Measurements from ENCODE around the gene DDX11.
"Not testable (repeated sequence)": the region's sequence is repeated elsewhere in the genome, so short reads cannot be mapped to it uniquely, and the experiment has no call there.

DDX11 gene

GRCh38 chr12:31073527-31074332 lies at the start of gene DDX11:
TSS of gene DDX11 (plus strand) at chr12:31073860. CDS start at chr12:31078394, 4,534 bp downstream.
- DNase-seq = peak; percentile 92

GRCh38 chr12:31026202-31026601 lies 47.5 kb upstream of the DDX11 start:
- DNase-seq = no peak

DNA sequence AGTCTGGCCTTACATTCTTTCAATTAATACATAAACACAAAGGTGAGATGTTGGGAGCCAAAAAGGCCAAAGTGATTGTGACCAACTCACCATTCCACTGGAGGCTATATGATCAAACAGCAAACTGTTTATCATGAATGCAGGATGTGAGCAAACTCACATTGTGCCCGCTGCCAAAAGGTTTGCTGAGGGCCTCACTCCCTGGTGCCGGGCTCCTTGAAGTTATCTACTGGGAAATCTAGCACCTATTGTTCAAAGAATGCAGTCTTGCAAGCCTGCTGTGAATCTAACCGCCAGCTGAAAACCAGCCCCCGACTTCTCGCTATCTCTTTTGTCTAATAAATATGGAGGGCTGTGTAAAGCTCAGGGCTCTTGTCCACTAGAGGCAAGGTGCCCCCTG lies 46.7 kb upstream of the DDX11 start:
- not testable (repeated sequence) for DNase-seq

DNA sequence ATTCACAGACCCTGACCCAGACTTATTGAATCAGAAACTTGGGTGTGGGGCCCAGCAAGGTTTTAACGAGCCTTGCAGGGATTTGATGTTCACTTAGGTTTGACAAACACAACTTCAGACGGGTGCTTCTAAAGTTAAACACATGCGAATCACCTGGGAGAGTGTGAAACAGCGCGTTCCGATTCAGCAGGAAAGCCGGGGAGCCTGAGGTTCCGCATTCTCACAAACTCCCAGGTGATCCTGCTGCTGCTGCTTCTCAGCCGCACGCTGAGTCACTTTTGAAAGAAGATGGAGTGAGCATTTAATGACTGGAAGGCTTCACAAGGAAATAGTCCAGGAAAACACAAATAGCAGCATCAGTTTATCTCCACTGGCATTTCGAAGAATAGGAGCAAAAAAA lies 44.2 kb upstream of the DDX11 start:
- DNase-seq = no peak

DNA sequence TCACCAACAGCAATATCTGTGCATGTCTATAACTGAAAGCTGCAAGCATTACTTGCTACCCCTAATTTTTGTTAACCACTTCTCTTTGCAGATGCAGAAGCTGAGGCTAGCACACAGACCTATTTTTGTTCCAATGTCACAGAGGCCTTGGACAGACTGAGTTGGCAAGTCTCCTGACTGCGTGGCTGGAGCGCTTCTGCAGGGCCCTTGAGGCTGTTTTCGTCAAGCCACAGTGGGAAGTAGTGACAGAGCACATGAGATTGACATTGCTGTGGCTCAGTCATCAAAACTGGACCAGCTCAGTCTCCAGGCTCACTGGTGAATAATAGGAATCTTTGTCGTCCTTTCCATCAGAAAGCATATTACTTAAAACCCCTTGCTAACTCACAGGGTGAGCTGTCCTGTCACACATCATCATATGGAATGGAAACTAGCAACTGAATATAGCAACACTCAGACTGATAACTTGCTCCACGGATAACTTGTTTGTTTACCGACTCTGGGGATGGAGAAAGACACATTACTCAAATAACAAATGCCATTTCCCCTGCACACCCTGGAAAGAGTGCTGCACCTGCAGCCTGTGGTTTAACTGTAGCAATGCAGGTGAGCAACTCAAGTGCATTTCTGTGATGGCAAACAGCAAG lies 43.6 kb upstream of the DDX11 start:
- no peak for DNase-seq

- DNase-seq = no peak
These were observed 41.7 kb upstream of the DDX11 start for GRCh38 chr12:31031951-31032335.

DNA sequence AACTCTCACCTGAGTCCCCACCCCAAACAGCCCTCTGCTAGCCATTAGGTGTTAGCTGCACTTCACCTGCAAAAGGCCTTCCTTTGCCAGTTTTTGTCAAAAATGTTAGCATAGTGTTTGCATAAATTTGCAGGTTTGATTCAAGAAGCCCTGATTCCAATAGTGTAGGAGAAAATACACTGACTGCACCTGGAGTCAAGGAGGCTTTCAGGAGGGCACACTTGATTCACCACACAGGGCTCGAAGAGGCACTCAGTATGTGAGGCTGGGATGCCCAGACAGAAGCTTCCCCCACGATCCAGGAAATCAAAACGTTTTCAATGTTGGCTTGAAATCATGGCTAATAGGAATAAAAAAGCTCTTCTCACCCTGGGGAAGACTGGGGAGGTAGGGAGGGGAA lies 40.5 kb upstream of the DDX11 start:
- DNase-seq = no peak

GRCh38 chr12:31033681-31034080 lies 40.0 kb upstream of the DDX11 start:
- no peak for DNase-seq

DNA sequence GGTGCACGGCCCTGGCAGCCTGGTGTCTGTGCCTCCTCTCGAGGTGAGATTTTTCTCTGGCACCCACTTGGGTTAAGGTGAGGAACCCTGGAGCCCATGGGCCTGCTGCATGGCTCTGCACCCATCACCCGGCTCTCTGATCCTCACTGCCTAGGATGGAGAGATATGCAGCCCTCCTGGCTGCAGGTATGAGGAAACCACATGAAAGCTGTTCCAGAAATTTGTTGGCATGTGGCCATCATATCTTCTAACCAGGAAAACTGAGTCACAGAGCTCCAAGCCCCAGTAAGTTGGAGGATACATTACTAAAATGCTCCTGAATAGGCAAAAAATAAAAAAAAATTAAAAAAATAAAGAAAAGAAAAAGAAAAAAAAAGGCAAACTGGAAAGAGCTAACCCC lies 39.3 kb upstream of the DDX11 start:
- DNase-seq = no peak

- DNase-seq = no peak
These were observed 38.4 kb upstream of the DDX11 start for GRCh38 chr12:31035226-31035625.

- no peak for DNase-seq
These were observed 37.5 kb upstream of the DDX11 start for GRCh38 chr12:31035967-31036665.

DNA sequence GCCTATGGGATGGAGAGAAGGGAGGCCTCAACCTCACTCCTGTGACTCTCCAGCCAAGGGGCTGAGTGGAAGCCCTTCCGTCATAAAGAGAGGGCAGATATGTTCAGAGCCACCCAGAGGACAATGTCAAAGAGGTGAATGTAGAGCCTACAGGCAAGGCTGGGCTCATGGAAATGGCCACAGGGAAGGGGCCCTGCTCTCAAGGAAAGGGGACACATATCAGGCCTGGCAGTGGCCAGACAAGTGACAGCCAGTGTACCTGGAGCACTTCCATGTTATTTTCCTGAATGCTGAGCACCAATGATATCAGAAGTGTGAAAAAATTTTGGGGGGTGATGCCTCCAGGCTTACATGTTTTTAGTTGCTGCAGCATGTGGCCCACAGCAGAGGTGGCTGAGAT lies 36.6 kb upstream of the DDX11 start:
- no peak for DNase-seq

- no peak for DNase-seq
These were observed 35.7 kb upstream of the DDX11 start for GRCh38 chr12:31037931-31038330.

DNA sequence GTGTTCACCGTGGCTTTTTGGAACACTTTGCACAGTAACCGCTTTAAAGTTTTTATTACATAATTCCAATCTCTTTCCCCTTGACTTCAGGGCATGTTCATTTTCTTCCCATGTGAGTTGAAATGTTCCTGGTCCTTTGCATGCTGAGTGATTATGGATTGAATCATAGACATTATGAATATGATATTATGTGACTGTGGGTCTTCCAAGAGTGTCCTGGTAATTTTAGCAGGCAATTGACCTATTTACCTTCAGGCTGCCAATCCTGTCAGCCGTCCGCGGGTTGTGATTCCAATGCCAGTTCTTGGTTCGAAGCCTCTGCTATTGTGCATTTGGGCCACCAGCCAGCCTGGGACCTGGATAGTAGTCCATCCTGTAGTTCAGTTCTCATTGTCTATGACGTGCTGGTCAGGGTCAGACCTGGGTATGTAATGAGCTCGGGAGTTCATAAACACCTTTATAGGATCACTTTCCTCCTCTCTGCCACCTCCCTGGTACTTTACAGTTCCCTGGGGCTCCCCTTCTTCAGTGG lies 32.6 kb upstream of the DDX11 start:
- no peak for DNase-seq

- not testable (repeated sequence) for DNase-seq
These were observed 23.5 kb upstream of the DDX11 start for GRCh38 chr12:31050143-31050542.

GRCh38 chr12:31050548-31050947 lies 23.1 kb upstream of the DDX11 start:
- not testable (repeated sequence) for DNase-seq

DNA sequence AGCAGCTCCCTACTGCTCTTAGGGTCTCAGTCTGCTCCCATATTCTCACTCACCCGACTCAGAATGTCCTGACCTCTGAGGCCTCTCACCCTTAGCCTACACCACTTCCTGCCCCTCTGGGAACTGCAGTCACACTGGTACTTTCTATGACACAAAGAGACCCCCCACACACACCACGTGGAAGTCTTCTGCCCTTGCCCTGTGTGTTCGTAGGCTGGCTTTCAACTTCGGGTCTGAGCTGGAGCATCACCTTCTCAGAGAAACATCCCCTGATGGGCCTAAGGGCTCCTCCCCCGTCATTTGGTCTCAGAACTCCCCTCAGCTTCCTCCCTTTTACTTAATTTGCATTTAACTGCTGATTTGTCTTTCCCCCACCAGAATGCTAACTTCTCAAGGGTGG lies 22.0 kb upstream of the DDX11 start:
- not testable (repeated sequence) for DNase-seq

- not testable (repeated sequence) for DNase-seq
These were observed 21.5 kb upstream of the DDX11 start for GRCh38 chr12:31052121-31052520.

DNA sequence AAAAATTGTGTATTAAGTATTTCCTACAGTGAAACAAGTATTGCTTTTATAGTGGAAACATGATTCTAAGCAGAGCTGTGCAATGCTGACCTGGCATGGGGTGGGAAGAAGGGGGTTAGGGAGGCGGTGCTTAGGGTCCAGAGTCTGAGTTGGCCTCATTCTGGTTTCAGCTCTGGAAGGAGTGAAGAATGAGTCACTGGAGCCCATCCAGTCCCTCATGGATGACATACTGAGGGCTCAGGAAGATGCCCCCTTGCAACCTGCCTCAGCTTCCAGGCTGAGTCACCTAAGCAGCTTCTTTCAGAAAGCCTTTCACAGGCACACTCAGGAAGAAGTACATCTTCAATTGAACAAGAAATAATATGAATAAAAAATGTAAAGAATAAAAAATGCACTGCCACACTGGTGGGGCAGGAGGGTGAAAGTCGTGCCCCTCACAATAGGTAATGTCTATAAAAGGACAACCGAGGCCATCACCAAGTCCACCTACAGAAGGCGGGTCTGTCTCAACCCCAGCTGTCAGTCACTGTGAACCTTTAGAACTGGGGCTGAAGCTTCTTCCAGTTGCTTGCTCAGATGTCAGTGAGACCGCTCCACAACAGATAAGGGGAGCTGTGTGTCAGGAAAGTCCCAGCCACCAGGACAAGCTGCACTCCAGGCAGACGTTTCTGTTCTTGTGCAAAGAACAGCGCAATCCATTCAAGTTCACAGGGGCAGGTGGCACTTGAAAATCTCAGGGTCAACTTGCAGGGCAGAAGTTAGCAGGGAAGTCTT lies 20.8 kb upstream of the DDX11 start:
- not testable (repeated sequence) for DNase-seq

- DNase-seq = not testable (repeated sequence)
These were observed 19.7 kb upstream of the DDX11 start for GRCh38 chr12:31053944-31054343.

GRCh38 chr12:31057671-31058070 lies 16.0 kb upstream of the DDX11 start:
- no peak for DNase-seq

GRCh38 chr12:31066196-31066595 lies 7.5 kb upstream of the DDX11 start:
- not testable (repeated sequence) for DNase-seq

DNA sequence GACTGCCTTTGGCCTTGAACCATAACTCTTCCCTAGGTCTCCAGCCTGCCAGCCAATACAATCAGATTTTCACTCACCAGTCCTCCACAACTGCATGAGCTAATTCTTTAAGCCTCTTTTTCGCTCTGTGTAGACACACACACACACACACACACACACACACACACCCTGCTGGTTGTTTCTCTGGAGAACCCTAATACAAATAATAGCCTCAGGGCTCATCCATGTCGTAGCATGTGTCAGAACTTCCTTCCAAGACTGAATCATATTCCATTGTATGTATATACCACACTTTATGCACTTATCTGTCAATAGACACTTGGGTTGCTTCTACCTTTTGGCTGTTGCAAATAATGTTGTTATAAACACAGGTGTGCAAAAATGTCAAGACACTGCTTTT lies 6.0 kb upstream of the DDX11 start:
- DNase-seq = not testable (repeated sequence)

All from activated CD4-positive, CD25-positive, alpha-beta regulatory T cell treated with anti-CD3 and anti-CD28 coated beads, Interleukin-2, amount 50 U/mL, for 72 hours (primary cell).